ENCODE measurements around the gene NDUFA7.
"Not testable (repeated sequence)": the region's sequence is repeated elsewhere in the genome, so short reads cannot be mapped to it uniquely, and the experiment has no call there.

Gene NDUFA7

DNA sequence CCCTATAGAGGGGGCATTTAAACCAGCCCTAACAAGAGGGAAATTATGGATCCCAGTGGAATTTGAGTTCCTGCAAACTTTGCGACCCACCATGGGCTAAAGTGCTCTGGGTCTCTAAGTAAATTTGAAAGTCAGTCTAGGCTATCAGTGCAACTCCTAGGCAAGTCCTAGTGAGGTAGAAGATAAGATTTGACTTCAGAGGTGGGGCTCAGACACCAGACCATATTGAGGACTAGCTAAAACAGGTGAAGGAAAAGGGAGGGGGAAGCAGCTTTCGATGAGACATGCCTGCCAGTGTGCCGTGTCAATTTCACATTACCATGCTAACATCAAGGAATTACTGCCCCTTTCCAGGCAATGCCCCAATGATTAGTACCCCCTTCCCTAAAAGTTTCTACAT is 51.5 kb downstream of the NDUFA7 start:
- H3K27ac Mint-ChIP-seq: no peak overlapping the region
- peaks cover 7% of the 10 kb centered on the region for H3K9me3 Mint-ChIP-seq
- peak overlapping the region; percentile 13 for H3K4me3 Mint-ChIP-seq
- TF ChIP-seq, protein P1, sequence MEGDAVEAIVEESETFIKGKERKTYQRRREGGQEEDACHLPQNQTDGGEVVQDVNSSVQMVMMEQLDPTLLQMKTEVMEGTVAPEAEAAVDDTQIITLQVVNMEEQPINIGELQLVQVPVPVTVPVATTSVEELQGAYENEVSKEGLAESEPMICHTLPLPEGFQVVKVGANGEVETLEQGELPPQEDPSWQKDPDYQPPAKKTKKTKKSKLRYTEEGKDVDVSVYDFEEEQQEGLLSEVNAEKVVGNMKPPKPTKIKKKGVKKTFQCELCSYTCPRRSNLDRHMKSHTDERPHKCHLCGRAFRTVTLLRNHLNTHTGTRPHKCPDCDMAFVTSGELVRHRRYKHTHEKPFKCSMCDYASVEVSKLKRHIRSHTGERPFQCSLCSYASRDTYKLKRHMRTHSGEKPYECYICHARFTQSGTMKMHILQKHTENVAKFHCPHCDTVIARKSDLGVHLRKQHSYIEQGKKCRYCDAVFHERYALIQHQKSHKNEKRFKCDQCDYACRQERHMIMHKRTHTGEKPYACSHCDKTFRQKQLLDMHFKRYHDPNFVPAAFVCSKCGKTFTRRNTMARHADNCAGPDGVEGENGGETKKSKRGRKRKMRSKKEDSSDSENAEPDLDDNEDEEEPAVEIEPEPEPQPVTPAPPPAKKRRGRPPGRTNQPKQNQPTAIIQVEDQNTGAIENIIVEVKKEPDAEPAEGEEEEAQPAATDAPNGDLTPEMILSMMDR (IDR thresholded peaks at IDR 0.05): no peak
- H3K36me3 Mint-ChIP-seq (ENCODE audit: low read depth): no peaks in the 10 kb centered on the region
- peaks cover 17% of the 10 kb centered on the region for H3K27me3 Mint-ChIP-seq (ENCODE audit: low read depth, poor library complexity)
- no peak for DNase-seq
- peaks cover 16% of the 10 kb centered on the region for H3K4me1 Mint-ChIP-seq

DNA sequence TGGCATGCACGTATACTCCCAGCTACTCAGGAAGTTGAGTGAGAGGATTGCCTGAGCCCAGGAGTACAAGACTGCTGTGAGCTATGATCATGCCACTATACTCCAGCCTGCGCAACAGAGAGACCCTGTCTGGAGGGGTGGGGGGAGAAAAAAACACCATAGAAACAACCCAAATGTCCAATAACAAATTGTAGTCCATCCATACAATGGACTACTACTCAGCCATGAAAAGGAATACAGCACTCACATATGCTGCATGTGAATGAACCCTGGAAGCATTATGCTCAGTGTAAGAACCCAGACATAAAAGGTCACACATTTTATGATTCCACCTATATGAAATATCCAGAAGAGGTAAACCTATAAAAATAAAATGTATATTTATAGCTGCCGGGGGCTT is 55.3 kb downstream of the NDUFA7 start:
- H3K27me3 Mint-ChIP-seq (ENCODE audit: low read depth, poor library complexity): peaks cover 17% of the 10 kb centered on the region
- DNase-seq: no peak
- TF ChIP-seq, protein P1 (IDR thresholded peaks at IDR 0.05): no peak

DNA sequence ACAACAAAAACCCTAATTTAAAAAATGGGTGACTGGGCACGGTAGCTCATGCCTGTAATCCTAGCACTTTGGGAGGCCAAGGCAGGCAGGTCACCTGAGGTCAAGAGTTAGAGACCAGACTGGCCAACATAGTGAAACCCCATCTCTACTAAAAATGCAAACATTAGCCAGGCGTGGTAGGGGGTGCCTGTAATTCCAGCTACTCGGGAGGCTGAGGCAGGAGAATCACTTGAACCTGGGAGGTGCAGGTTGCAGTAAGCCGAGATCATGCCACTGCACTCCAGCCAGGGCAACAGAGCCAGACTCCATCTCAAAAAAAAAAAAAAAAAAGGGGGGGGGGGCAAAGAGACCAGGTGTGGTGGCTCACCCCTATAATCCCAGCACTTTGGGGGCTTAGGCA is 56.9 kb downstream of the NDUFA7 start:
- H3K9me3 Mint-ChIP-seq; H3K27me3 Mint-ChIP-seq (ENCODE audit: low read depth, poor library complexity); H3K4me3 Mint-ChIP-seq; DNase-seq; H3K27ac Mint-ChIP-seq: not testable (repeated sequence)
- H3K36me3 Mint-ChIP-seq (ENCODE audit: low read depth): peaks cover 16% of the 10 kb centered on the region
- peaks cover 27% of the 10 kb centered on the region for H3K4me1 Mint-ChIP-seq

More for the DNA sequence above, 55.3 kb downstream of the NDUFA7 start:
- Mint-ChIP-seq H3K27ac (no peak overlapping the region), H3K4me1 (peaks cover 21% of the 10 kb centered on the region), H3K4me3 (no peak overlapping the region), H3K9me3 (peaks cover 7% of the 10 kb centered on the region), H3K36me3 (ENCODE audit: low read depth) (peaks cover 10% of the 10 kb centered on the region)

DNA sequence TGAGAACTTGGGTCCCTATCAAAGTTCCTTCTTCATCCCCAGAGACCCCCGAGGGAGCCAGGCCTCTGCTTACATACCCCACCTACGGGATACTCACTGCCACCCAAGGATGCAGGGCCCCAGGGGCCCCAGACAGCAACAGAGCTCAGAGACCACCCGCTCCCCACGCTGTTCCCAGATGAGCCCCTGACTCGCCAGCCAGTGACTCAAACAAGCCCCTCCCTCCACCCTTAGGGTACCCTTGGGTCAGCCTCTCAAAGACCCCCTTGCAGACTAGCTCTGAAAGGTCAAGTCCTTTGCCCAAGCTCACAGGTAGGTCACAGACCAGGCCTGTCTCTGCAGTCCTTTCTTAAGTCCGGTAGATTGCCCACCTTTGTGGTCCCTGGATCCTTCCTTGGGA is 58.7 kb downstream of the NDUFA7 start:
- no peak for DNase-seq
- Mint-ChIP-seq H3K9me3 (peaks cover 7% of the 10 kb centered on the region), H3K4me3 (no peak overlapping the region), H3K36me3 (ENCODE audit: low read depth) (peaks cover 24% of the 10 kb centered on the region), H3K4me1 (peaks cover 20% of the 10 kb centered on the region), H3K27ac (no peak overlapping the region), H3K27me3 (ENCODE audit: low read depth, poor library complexity) (peaks cover 5% of the 10 kb centered on the region)
- TF ChIP-seq, protein P1 (IDR thresholded peaks at IDR 0.05): no peak

DNA sequence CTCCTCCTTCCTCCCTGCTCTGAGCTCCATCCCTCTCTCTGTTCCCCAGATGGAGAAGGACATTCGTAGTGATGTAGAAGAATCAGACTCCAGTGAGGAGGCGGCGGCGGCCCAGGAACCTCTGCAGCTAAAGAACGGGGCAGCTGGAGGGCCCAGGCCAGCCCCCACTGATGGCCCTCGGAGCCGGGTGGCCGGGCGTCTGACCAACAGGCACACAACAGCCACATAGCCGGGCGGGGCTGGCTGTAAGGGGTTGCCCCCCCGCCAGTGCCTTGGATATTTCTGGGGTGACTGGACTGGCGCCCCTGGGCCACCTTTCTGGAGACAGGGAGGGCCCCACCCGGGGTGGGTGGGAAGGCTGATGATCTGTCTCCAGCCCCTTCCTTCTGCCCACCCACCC is 59.3 kb downstream of the NDUFA7 start:
- H3K4me1 Mint-ChIP-seq: peaks cover 20% of the 10 kb centered on the region
- H3K36me3 Mint-ChIP-seq (ENCODE audit: low read depth): peaks cover 29% of the 10 kb centered on the region
- no peak for DNase-seq
- H3K27ac Mint-ChIP-seq: no peak overlapping the region
- peaks cover 7% of the 10 kb centered on the region for H3K9me3 Mint-ChIP-seq
- no peak overlapping the region for H3K4me3 Mint-ChIP-seq
- peaks cover 5% of the 10 kb centered on the region for H3K27me3 Mint-ChIP-seq (ENCODE audit: low read depth, poor library complexity)
- TF ChIP-seq, protein P1 (IDR thresholded peaks at IDR 0.05): no peak

DNA sequence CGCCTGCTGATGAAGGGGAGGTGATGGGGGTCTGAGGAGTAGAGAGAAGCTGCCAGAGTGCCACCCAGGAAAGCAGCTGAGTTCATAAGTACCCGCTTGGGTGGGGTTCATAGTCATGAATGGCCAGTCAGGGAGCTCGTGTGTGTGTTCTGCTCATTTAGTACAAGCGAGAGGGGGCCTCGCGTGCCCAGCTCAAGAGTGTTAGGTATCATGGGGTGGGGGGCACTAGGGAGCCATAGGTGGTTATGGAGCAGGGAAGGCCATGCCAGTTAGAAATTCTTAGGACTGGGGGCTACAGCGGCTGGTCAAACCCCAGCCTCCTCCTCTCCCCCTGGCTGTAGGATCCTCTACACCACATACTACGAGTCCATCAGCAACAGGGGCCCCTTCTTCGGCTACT is 59.8 kb downstream of the NDUFA7 start:
- peaks cover 20% of the 10 kb centered on the region for H3K4me1 Mint-ChIP-seq
- DNase-seq: no peak
- H3K27ac Mint-ChIP-seq: peak overlapping the region; percentile 21
- TF ChIP-seq, protein P1 (IDR thresholded peaks at IDR 0.05): no peak
- peaks cover 7% of the 10 kb centered on the region for H3K9me3 Mint-ChIP-seq
- H3K36me3 Mint-ChIP-seq (ENCODE audit: low read depth): peaks cover 30% of the 10 kb centered on the region
- peaks cover 5% of the 10 kb centered on the region for H3K27me3 Mint-ChIP-seq (ENCODE audit: low read depth, poor library complexity)
- H3K4me3 Mint-ChIP-seq: no peak overlapping the region
